GM12891 (cell line): ENCODE results near the gene PRKAR1B.

Source experiments
- PAX5 ChIP-seq: IDR thresholded peaks from 2 replicates; pipeline ENCODE4 v1.6.1; 2011; ENCODE audit warnings: low read length, moderate library complexity, mild to moderate bottlenecking; ENCODE audit not compliant: insufficient read depth, severe bottlenecking
- POLR2A ChIP-seq: IDR thresholded peaks from 2 replicates; pipeline ENCODE4 v1.6.1; 2011; ENCODE audit warnings: low read depth, low read length, control low read depth
- POLR2AphosphoS5 ChIP-seq: IDR thresholded peaks from 2 replicates; pipeline ENCODE4 v1.6.1; 2011; ENCODE audit warnings: low read depth, low read length, control low read depth
- TAF1 ChIP-seq: IDR thresholded peaks from 2 replicates; pipeline ENCODE4 v1.6.1; 2011; ENCODE audit warnings: low read depth, low read length, control low read depth

GRCh38 chr7:728602-729001 is 1.5 kb upstream of the PRKAR1B start:
- TF ChIP-seq POLR2AphosphoS5: no peak
- no peak for TF ChIP-seq POLR2A
- no peak for TF ChIP-seq TAF1
- no peak for TF ChIP-seq PAX5
